ENCODE measurements around the gene EIF6. TPM values are rescaled to one million over a fixed set of nuclear protein-coding genes. Genes with fewer than 3 reads are reported as not detected.

The EIF6 gene
- total RNA-seq: 10 to 100 TPM; 63.7 to 89.4 (median 85.2) TPM

- DNase-seq (ENCODE audit: low spot score) (peak; percentile 44), ATAC-seq (ENCODE audit: low FRiP score) (peak; percentile 83)
- TF ChIP-seq, protein P1, sequence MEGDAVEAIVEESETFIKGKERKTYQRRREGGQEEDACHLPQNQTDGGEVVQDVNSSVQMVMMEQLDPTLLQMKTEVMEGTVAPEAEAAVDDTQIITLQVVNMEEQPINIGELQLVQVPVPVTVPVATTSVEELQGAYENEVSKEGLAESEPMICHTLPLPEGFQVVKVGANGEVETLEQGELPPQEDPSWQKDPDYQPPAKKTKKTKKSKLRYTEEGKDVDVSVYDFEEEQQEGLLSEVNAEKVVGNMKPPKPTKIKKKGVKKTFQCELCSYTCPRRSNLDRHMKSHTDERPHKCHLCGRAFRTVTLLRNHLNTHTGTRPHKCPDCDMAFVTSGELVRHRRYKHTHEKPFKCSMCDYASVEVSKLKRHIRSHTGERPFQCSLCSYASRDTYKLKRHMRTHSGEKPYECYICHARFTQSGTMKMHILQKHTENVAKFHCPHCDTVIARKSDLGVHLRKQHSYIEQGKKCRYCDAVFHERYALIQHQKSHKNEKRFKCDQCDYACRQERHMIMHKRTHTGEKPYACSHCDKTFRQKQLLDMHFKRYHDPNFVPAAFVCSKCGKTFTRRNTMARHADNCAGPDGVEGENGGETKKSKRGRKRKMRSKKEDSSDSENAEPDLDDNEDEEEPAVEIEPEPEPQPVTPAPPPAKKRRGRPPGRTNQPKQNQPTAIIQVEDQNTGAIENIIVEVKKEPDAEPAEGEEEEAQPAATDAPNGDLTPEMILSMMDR (IDR thresholded peaks at IDR 0.05): no peak
Measured at GRCh38 chr20:35284267-35284991, at the start of gene EIF6. Gene EIF6, minus strand, starts transcription at chr20:35284772. Its CDS starts 285 bp downstream, at chr20:35284487.

GRCh38 chr20:35333606-35334005, 49.0 kb upstream of the EIF6 start:
- TF ChIP-seq, protein P1 (IDR thresholded peaks at IDR 0.05): no peak
- DNase-seq (ENCODE audit: low spot score) (no peak), ATAC-seq (ENCODE audit: low FRiP score) (no peak)

DNA sequence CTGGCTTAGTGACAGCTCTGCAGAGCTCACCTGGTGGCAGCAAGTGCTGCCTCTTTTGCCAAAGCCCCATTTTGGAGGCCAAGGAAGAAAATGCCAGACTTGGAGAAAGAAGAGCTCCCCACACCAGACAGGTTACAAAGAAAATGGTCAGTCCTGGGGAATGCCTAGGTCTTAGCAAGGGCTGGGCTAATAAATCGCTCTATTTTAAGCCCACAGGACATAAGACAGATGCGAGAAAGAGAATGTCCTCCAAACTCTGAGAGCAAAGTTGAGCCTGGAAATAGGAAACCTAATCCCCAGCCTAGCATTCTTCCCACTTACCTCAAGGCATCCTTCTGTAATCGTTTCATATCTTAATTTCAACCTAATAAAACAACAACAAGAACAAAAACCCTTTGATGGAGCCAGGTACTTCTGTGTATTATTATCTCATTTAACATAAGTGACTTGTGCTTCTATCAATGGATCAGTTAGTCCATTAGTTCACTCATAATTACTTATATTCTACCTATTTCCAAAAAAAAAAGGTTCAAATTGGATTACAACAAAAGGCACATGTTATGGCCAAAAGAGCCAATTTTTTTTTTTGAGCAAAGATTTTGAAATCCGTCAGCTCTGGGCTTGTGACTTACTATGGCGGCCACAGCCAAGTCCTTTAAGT, 48.1 kb upstream of the EIF6 start:
- ATAC-seq (ENCODE audit: low FRiP score) (no peak), DNase-seq (ENCODE audit: low spot score) (no peak)
- TF ChIP-seq, protein P1 (IDR thresholded peaks at IDR 0.05): no peak

DNA sequence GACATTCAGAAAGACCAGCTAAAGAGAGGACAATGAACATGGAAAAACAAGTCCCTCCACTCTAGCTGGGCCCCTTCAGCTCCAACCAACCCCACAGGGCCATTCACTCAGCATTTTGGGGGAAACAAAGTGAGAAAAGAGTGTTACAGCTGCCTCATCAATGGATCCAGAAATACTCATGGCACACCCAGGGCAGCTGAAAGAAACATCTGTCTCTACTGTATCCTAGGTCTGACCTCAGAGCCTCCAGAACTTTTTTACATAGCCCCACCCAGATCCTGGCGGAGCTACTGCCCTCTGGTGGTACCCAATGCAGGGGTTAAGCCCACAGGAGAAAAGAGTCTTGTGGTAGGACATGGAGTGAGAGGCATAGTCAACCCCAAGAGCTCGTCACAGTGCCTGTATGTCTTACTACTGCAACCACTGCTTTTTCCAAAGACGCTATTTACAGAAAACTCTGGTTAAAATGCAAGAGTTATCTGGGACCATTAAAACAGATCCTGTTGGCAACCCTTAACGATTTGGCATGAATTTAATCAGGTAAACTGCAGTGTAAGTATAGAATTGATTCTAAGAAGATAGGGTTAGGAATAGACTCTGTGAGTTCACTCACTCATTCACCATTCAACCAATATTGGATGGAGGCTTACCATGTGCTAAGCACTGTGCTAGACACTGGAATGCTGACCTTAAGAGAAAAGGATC, 45.0 kb upstream of the EIF6 start:
- ATAC-seq (ENCODE audit: low FRiP score) (no peak), DNase-seq (ENCODE audit: low spot score) (no peak)
- TF ChIP-seq, protein P1 (IDR thresholded peaks at IDR 0.05): no peak

- no peak for ATAC-seq (ENCODE audit: low FRiP score)
- no peak for DNase-seq (ENCODE audit: low spot score)
- TF ChIP-seq, protein P1 (IDR thresholded peaks at IDR 0.05): no peak
Measured at GRCh38 chr20:35328689-35329088, 44.1 kb upstream of the EIF6 start.

DNA sequence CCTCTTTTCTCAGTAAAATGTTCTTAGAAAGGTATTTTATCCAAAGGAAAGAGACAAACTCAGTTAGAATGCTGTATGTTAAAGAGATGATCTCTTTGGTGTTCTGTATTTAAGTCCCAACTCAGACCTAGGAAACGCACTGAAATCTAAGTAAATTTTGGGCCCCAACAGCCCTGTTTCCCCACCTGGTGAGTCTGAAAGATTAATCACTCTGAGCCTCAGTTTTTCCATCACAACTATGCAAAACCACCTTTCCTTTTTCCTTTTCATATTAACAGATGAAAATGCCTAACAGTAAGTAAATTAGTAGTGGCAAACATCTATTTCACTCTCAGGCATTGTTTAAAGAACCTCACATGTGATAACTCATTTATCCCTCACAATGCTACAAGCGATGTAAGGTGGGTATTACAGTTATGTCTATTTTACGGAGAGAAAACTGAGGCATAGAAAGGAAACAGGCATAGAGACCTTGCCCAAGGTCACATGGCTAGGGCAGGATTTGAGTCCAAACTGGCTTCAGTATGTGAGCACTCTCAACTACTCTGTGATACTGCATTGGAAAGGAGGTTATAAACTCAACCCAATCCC, 43.6 kb upstream of the EIF6 start:
- TF ChIP-seq, protein P1 (IDR thresholded peaks at IDR 0.05): no peak
- ATAC-seq (ENCODE audit: low FRiP score) (no peak), DNase-seq (ENCODE audit: low spot score) (no peak)

All from omental fat pad (tissue), 4 donors.